Osteoblast (primary cell): ENCODE measurements around the gene TAGLN2. TPM values are rescaled to one million over a fixed set of nuclear protein-coding genes. Genes with fewer than 3 reads are reported as not detected.

Experiments
- DNase-seq: peaks from one replicate; pipeline ENCODE4 v3.0.0; 2011; ENCODE audit warnings: low spot score, mixed read lengths; ENCODE audit not compliant: insufficient read length; ENCODE audit errors: missing footprints
- H2AFZ ChIP-seq: 2 replicates; pipeline ENCODE4 v1.6.0; 2011; ENCODE audit warnings: mild to moderate bottlenecking, low read length
- H3K27ac ChIP-seq: 2 replicates; pipeline ENCODE4 v1.5.1; 2011; ENCODE audit warnings: mild to moderate bottlenecking, low read depth, low read length, moderate library complexity
- H3K27me3 ChIP-seq: 2 replicates; pipeline ENCODE4 v1.6.0; 2012; ENCODE audit warnings: mild to moderate bottlenecking, control low read depth, inconsistent platforms, low read length, moderate library complexity; ENCODE audit not compliant: insufficient read depth
- H3K36me3 ChIP-seq: 2 replicates; pipeline ENCODE4 v1.5.1; 2011; ENCODE audit warnings: mild to moderate bottlenecking, low read length, control low read depth, moderate library complexity; ENCODE audit not compliant: insufficient read depth
- H3K4me1 ChIP-seq: 2 replicates; pipeline ENCODE4 v1.5.1; 2011; ENCODE audit warnings: mild to moderate bottlenecking, low read length, control low read depth, moderate library complexity; ENCODE audit not compliant: insufficient read depth
- H3K4me2 ChIP-seq: 2 replicates; pipeline ENCODE4 v1.6.0; 2011; ENCODE audit warnings: mild to moderate bottlenecking, low read length; ENCODE audit not compliant: insufficient read depth
- H3K4me3 ChIP-seq: fragments of 200-600 bp; sonication (generic); 3 replicates; pipeline ENCODE4 v1.5.1; 2012; ENCODE audit warnings: mild to moderate bottlenecking, low read length, inconsistent platforms; ENCODE audit not compliant: insufficient read depth
- H3K79me2 ChIP-seq: 2 replicates; pipeline ENCODE4 v1.6.0; 2012; ENCODE audit warnings: mild to moderate bottlenecking, low read length, control low read depth, inconsistent platforms; ENCODE audit not compliant: insufficient read depth
- H3K9me3 ChIP-seq: 2 replicates; pipeline ENCODE4 v1.5.1; 2011; ENCODE audit warnings: low read depth, low read length, control low read depth
- H4K20me1 ChIP-seq: 2 replicates; pipeline ENCODE4 v1.6.0; 2012; ENCODE audit warnings: mild to moderate bottlenecking, low read length, control low read depth; ENCODE audit not compliant: insufficient read depth
- CTCF ChIP-seq: IDR thresholded peaks from 2 replicates; pipeline ENCODE4 v1.5.1; 2011; ENCODE audit warnings: mild to moderate bottlenecking, low read depth, low read length, moderate library complexity; ENCODE audit errors: extremely low read depth
- total RNA-seq: library from RNA; depleted of rRNA; stranded (reverse); fragments of >200 nt; gene quantifications from 2 replicates; pipeline ENCODE4 v1.2.3, GENCODE V29; 2012

The TAGLN2 gene
- total RNA-seq, 1 donor = 159 TPM

DNA sequence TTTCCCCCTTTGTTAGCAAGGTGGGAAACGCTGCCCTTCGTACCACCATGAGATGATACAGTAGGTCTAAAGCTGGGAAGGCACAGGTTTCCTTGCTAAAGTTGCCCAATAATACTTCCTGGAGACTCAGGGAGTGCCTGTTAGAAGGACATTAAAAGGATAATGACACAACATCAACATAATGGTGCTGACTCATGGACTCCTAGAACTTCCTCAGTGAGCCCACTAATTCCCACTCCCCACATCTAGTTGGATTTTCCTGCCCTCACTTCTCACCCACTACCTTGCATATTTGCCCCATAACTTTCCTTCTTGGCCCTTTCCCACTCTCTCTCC, 42.8 kb downstream of the TAGLN2 start:
- no peaks in the 10 kb centered on the region for H3K27me3 ChIP-seq
- H4K20me1 ChIP-seq = no peaks in the 10 kb centered on the region
- TF ChIP-seq CTCF = no peak
- no peaks in the 10 kb centered on the region for H3K9me3 ChIP-seq
- DNase-seq = no peak
- H2AFZ ChIP-seq = no peak overlapping the region
- no peaks in the 10 kb centered on the region for H3K79me2 ChIP-seq
- peaks cover 31% of the 10 kb centered on the region for H3K4me1 ChIP-seq
- H3K36me3 ChIP-seq = no peaks in the 10 kb centered on the region
- no peak overlapping the region for H3K4me3 ChIP-seq
- H3K27ac ChIP-seq = peak overlapping the region; percentile 28
- H3K4me2 ChIP-seq = peak overlapping the region; percentile 47

GRCh38 chr1:159881622-159882526, 43.4 kb downstream of the TAGLN2 start:
- Histone ChIP-seq H4K20me1 (no peaks in the 10 kb centered on the region), H3K4me2 (peak overlapping the region; percentile 47), H3K27ac (peak overlapping the region; percentile 28), H3K4me1 (peaks cover 31% of the 10 kb centered on the region), H3K79me2 (no peaks in the 10 kb centered on the region), H3K36me3 (no peaks in the 10 kb centered on the region), H3K9me3 (no peaks in the 10 kb centered on the region), H2AFZ (no peak overlapping the region), H3K27me3 (no peaks in the 10 kb centered on the region), H3K4me3 (no peak overlapping the region)
- no peak for TF ChIP-seq CTCF
- peak; percentile 85 for DNase-seq

GRCh38 chr1:159880430-159880829, 44.9 kb downstream of the TAGLN2 start:
- H3K27ac ChIP-seq = peak overlapping the region; percentile 57
- peak overlapping the region; percentile 34 for H3K4me2 ChIP-seq
- DNase-seq = no peak
- no peaks in the 10 kb centered on the region for H3K27me3 ChIP-seq
- no peaks in the 10 kb centered on the region for H4K20me1 ChIP-seq
- no peak overlapping the region for H3K4me3 ChIP-seq
- H3K9me3 ChIP-seq = no peaks in the 10 kb centered on the region
- TF ChIP-seq CTCF = no peak
- no peaks in the 10 kb centered on the region for H3K36me3 ChIP-seq
- no peaks in the 10 kb centered on the region for H3K79me2 ChIP-seq
- peaks cover 31% of the 10 kb centered on the region for H3K4me1 ChIP-seq
- H2AFZ ChIP-seq = peak overlapping the region; percentile 44

- Histone ChIP-seq H3K27me3 (no peaks in the 10 kb centered on the region), H4K20me1 (no peaks in the 10 kb centered on the region), H2AFZ (peak overlapping the region; percentile 44), H3K9me3 (no peaks in the 10 kb centered on the region), H3K79me2 (no peaks in the 10 kb centered on the region), H3K27ac (peak overlapping the region; percentile 57), H3K4me3 (no peak overlapping the region), H3K4me2 (peak overlapping the region; percentile 34), H3K4me1 (peaks cover 31% of the 10 kb centered on the region), H3K36me3 (no peaks in the 10 kb centered on the region)
- DNase-seq = peak; percentile 87
- TF ChIP-seq CTCF = no peak
Measured at GRCh38 chr1:159879977-159880376, 45.3 kb downstream of the TAGLN2 start.
